ENCODE measurements around the gene GLYR1. TPM values are rescaled to one million over a fixed set of nuclear protein-coding genes. Genes with fewer than 3 reads are reported as not detected.
A peak's percentile ranks its signal among the peaks of the same experiment; 100 is the strongest.

GLYR1 gene
- total and polyA plus RNA-seq, 9 of the 15 experiments (the other 6 are each of a cell fraction or from before 2014, with no cell fraction given), result 6.7 to 99.2 (median 60.2) TPM

- TF ChIP-seq RNF219 (CRISPR knock-in tag; IDR thresholded peaks at IDR 0.05) (no peak), PRPF4 (IDR thresholded peaks at IDR 0.05; ENCODE audit: insufficient read depth, low read depth, low read length, poor library complexity, severe bottlenecking) (no peak), ZNF121 (CRISPR knock-in tag; conservative IDR thresholded peaks at IDR 0.05) (no peak), FUS (optimal IDR thresholded peaks at IDR 0.05; ENCODE audit: low read depth, low read length) (peak; percentile 25), ZFP30 (CRISPR knock-in tag; IDR thresholded peaks at IDR 0.05; ENCODE audit: borderline replicate concordance) (no peak), ZNF324 (CRISPR knock-in tag; IDR thresholded peaks at IDR 0.05) (no peak), BCLAF1 (IDR thresholded peaks at IDR 0.05; ENCODE audit: borderline replicate concordance in 1 of 2, control insufficient read depth in 1 of 2, low read depth in 2 of 2, low read length in 1 of 2) (no peak), CHD4 (IDR thresholded peaks at IDR 0.05; ENCODE audit: insufficient read depth, insufficient replicate concordance, low read depth, low read length, poor library complexity, severe bottlenecking) (no peak), SMARCB1 (IDR thresholded peaks at IDR 0.05; ENCODE audit: insufficient read length, low read depth) (no peak), EHMT2 (IDR thresholded peaks at IDR 0.05) (no peak), HDAC2 (IDR thresholded peaks at IDR 0.05) (0 out of 2 replicates have a peak, but pooled peaks have one; percentile 44), NCOR1 (IDR thresholded peaks at IDR 0.05) (no peak), JUNB (CRISPR knock-in tag; conservative IDR thresholded peaks at IDR 0.05) (peak; percentile 58; the same call in 1 of the 2 replicates), ILK (tag; IDR thresholded peaks at IDR 0.05; ENCODE audit: borderline replicate concordance, low read depth) (no peak), HNRNPLL (IDR thresholded peaks at IDR 0.05; ENCODE audit: low read depth, low read length, poor library complexity, severe bottlenecking) (peak; percentile 49), POLR2G (IDR thresholded peaks at IDR 0.05; ENCODE audit: low read depth, low read length) (peak; percentile 97), KDM5B (IDR thresholded peaks at IDR 0.05; ENCODE audit: insufficient replicate concordance, low read depth, low read length) (peak; percentile 82), GTF2E2 (tag; IDR thresholded peaks at IDR 0.05) (peak; percentile 69; the same call in 1 of the 2 replicates), BRD4 (IDR thresholded peaks at IDR 0.05) (no peak), TAF7 (tag; IDR thresholded peaks at IDR 0.05) (peak; percentile 91), CSDE1 (IDR thresholded peaks at IDR 0.05) (no peak), RBBP5 (IDR thresholded peaks at IDR 0.05; ENCODE audit: borderline replicate concordance, insufficient read depth, low read length, poor library complexity, severe bottlenecking) (peak; percentile 97), ZNF436 (CRISPR knock-in tag; IDR thresholded peaks at IDR 0.05) (no peak)
Measured at GRCh38 chr16:4846901-4847773, at the start of gene GLYR1, which contains the start of gene UBN1 (continued).

Measured in K562 (cell line).